ENCODE data around the gene ACKR2. TPM values are rescaled to one million over a fixed set of nuclear protein-coding genes. Genes with fewer than 3 reads are reported as not detected.

The ACKR2 gene
- total and polyA plus RNA-seq, 2 donors (not counting 3 experiments of a cell fraction or from before 2014, with no cell fraction given) = 0.01 TPM; not detected in 1

DNA sequence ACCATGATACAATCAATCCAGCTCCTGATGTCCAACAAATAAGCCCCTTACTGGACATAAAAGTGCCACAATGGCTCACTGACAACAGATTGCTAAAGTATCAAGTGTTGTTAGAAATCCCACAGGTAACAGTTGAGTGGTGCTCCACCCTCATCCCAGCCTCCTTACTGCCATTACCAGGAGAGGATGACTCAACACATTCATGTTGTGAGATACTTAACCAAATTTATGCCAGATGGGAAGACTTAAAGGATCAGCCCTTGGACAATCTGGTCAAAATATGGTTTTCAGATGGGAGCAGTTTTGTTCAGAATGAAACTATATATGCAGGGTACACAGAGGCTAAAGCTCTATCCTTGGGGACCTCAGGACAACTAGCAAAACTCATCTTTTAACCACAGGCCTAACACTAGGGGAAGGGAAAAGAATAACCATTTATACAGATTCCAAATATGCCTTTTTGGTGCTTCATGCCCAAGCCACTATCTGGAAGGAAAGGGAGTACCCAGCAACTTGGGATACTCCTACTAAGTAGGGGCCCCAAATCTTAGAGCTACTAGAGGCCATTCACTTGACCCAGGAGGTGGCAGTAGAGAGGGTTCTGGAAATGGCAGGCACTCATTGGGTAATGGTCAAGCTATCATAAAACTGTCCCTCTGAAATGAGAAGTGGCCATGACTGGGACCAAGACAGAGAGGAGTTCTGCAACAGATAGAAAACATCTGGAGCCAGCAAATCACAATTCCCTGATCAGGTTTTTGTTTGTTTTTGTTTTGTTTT, 89.8 kb downstream of the ACKR2 start:
- Histone ChIP-seq H3K9me1 (replicated peaks; ENCODE audit: control insufficient read depth, extremely low read depth, insufficient read depth, low read length) (no peaks in the 10 kb centered on the region), H3K9me3 (replicated peaks; ENCODE audit: control insufficient read depth, insufficient read depth, low read length) (no peaks in the 10 kb centered on the region), H4K20me1 (replicated peaks; ENCODE audit: control insufficient read depth, extremely low read depth, insufficient read depth, low read length) (no peaks in the 10 kb centered on the region), H3K9ac (replicated peaks; ENCODE audit: extremely low read depth, insufficient read depth, low read length) (no peak overlapping the region), H2AFZ (ENCODE audit: low read depth, low read length) (no peak overlapping the region), H3K79me2 (ENCODE audit: control insufficient read depth, insufficient read depth, low read length) (no peaks in the 10 kb centered on the region), H3K4me3 (replicated peaks in 1 of 3; ENCODE audit: insufficient read depth in 1 of 3, low read depth in 1 of 3, low read length in 3 of 3) (no peak overlapping the region), H3K4me1 (ENCODE audit: control insufficient read depth, extremely low read depth, insufficient read depth, low read length) (no peaks in the 10 kb centered on the region), H3K27ac (ENCODE audit: insufficient read depth, low read depth, low read length) (no peak overlapping the region), H3K4me2 (ENCODE audit: insufficient read depth, low read length) (no peak overlapping the region), H3K27me3 (ENCODE audit: control insufficient read depth in 2 of 2, insufficient read depth in 2 of 2, low read length in 2 of 2) (peaks cover 0 to 2% of the 10 kb centered on the region in 2 experiments), H3K36me3 (ENCODE audit: control insufficient read depth in 2 of 2, extremely low read depth in 1 of 2, insufficient read depth in 2 of 2, low read length in 2 of 2) (no peaks in the 10 kb centered on the region)
- intact Hi-C loops (cut with micrococcal nuclease) (no loop called here), dilution Hi-C loops (cut with MboI; ENCODE audit: extremely low pct_ligation_motif_present, low sequenced_read_pairs) (no loop called here)
- TF ChIP-seq POLR2AphosphoS5 (IDR thresholded peaks at IDR 0.05; ENCODE audit: insufficient read depth, low read depth, low read length) = no peak
- no peak for TF ChIP-seq POLR2A (IDR thresholded peaks at IDR 0.05; ENCODE audit: low read depth, low read length)
- TF ChIP-seq FOS (IDR thresholded peaks at IDR 0.05; ENCODE audit: borderline replicate concordance, insufficient read depth, low read length) = no peak
- no peak for TF ChIP-seq JUN (IDR thresholded peaks at IDR 0.05; ENCODE audit: borderline replicate concordance, insufficient read depth, insufficient read length, low read depth)
- TF ChIP-seq, protein P1, sequence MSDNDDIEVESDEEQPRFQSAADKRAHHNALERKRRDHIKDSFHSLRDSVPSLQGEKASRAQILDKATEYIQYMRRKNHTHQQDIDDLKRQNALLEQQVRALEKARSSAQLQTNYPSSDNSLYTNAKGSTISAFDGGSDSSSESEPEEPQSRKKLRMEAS (IDR thresholded peaks at IDR 0.05; ENCODE audit: insufficient read depth, insufficient read length) = no peak
- TF ChIP-seq GATA2 (IDR thresholded peaks at IDR 0.05; ENCODE audit: insufficient read depth, insufficient read length, low read depth, low read length) = no peak
- DNase-seq (ENCODE audit: low read depth, low spot score) (no peak), FAIRE-seq (no peak)
- CTCF ChIA-PET = no interaction called here
- BruUV-seq (replicated peaks) = no TSS peak
- POLR2A ChIA-PET = no interaction called here

All from endothelial cell of umbilical vein (primary cell).